HG03064 (cell line): ENCODE results near the gene CDKN2C.

Experiments used
- ATAC-seq: cut with Tn5 transposase; IDR thresholded peaks from one replicate; pipeline ENCODE4 v1.9.1; 2021; ENCODE audit warnings: low read depth; ENCODE audit not compliant: unreplicated experiment

The CDKN2C gene

DNA sequence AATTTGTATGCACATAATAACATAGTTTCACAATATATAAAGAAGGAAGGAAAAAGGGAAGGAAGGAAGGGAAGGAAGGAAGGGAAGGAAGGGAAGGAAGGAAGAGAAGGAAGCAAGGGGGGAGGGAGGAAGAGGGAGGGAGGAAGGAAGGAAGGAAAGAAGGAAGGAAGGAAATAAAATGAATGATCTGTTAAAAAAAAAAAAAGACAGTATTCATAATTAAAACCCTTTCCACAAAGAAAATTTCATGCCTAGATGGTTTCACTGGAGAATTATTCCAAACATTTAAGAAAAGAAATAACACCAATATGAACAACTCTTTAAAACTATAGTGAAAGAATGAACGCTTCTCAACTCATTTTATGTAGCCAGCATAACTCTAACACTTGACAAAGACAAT, 44.8 kb downstream of the CDKN2C start:
- ATAC-seq: no peak

DNA sequence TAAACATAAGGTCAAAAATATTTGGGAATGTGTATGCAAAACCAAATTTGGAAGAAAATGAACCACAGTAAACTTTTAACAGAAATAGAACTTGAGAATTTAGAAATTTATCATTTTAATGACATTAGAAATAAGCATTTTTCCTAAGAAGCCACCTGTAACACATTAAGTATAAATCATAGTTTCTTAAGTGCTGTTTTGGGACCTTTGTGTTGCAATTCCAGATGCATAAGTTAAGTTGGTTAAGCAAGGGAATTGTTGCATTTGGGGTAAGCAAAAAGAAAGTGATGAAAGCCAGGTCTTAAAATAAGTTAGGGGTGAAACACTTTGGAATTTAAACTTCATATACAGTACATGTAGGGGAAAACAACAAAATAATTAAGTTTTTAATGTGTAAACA, 49.8 kb downstream of the CDKN2C start:
- no peak for ATAC-seq
